Measurements from ENCODE around the gene NLRC3.

DNA sequence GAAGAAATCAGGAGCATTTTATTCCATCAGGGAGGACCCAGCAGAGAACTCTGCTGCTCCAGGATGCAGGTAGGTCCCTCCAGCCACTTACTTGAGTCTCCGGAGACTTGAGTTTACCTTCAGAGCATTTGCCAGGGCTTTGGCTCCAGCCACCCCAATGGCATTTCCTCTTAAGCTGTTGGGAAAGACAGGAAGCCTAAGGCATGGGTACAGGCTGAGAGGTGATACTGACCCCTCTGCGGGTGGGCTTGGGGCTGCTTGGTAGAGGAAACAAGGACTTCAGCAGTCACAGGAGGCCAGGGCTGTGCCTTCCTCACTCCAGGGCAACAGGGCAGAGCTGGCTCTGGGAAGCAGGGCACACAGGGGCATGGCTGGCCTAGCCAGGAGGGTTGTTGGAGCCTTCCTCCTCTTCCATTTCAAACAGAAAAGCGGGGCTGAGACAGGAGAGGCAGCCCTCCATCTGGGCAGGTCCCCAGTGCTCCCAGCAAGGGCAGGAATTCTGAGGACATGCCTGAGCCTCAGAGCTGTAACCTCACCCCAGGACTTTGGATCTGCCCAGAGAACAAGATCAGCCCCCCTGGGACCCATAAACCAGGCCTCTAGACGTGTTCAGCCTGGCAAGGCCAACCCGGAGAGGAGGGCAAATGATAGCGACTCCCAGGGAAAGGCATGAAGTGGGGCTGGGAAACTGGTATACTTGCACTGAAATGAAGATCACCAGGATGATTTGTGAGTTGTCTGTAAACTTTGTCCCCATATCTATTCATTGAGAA, 34.4 kb downstream of the NLRC3 start:
- TF ChIP-seq ZFP30 (CRISPR knock-in tag; IDR thresholded peaks at IDR 0.05) (no peak), PATZ1 (CRISPR knock-in tag; IDR thresholded peaks at IDR 0.05; ENCODE audit: borderline replicate concordance) (no peak), ISL1 (CRISPR knock-in tag; IDR thresholded peaks at IDR 0.05) (no peak), CSDC2 (CRISPR knock-in tag; IDR thresholded peaks at IDR 0.05) (no peak), ARNTL (CRISPR knock-in tag; IDR thresholded peaks at IDR 0.05; ENCODE audit: borderline replicate concordance, low read depth) (no peak), BACH2 (CRISPR knock-in tag; IDR thresholded peaks at IDR 0.05; ENCODE audit: borderline replicate concordance) (no peak), ESRRG (CRISPR knock-in tag; IDR thresholded peaks at IDR 0.05) (no peak), OSR1 (CRISPR knock-in tag; IDR thresholded peaks at IDR 0.05) (no peak), PPARA (CRISPR knock-in tag; IDR thresholded peaks at IDR 0.05; ENCODE audit: borderline replicate concordance) (no peak), ZNF8 (CRISPR knock-in tag; IDR thresholded peaks at IDR 0.05) (no peak)
